Neural cell (in vitro differentiated cells): ENCODE results near the gene EFCAB6. TPM values are rescaled to one million over a fixed set of nuclear protein-coding genes. Genes with fewer than 3 reads are reported as not detected.

Source experiments
- H2AFZ ChIP-seq: fragments of 200-600, 300-800 bp; sonication (generic), shearing (Covaris generic); 2 replicates; pipeline ENCODE4 v1.6.0; 2014; ENCODE audit warnings: low read depth, mild to moderate bottlenecking, antibody characterized with exemption, low read length, moderate library complexity
- H3F3A ChIP-seq: fragments of 200-600 bp; shearing (Covaris generic); 2 replicates; pipeline ENCODE4 v1.6.1; 2016; ENCODE audit warnings: mild to moderate bottlenecking, moderate library complexity, mixed read lengths, antibody characterized with exemption, low read length; ENCODE audit not compliant: insufficient read depth, poor library complexity, severe bottlenecking
- H3K27ac ChIP-seq: fragments of 200-600, 300-800 bp; sonication (generic), shearing (Covaris generic); 2 replicates; pipeline ENCODE4 v1.5.1; 2014; ENCODE audit warnings: mild to moderate bottlenecking, low read length, moderate library complexity
- H3K27me3 ChIP-seq: fragments of 300-800, 200-600 bp; sonication (generic), shearing (Covaris generic); 2 replicates; pipeline ENCODE4 v1.6.0; 2014; ENCODE audit warnings: mild to moderate bottlenecking, low read depth, low read length, moderate library complexity; ENCODE audit not compliant: insufficient read depth
- H3K36me3 ChIP-seq: fragments of 300-800, 200-600 bp; sonication (generic), shearing (Covaris generic); 2 replicates; pipeline ENCODE4 v1.5.1; 2014; ENCODE audit warnings: mild to moderate bottlenecking, antibody characterized with exemption, low read length, moderate library complexity; ENCODE audit not compliant: insufficient read depth
- H3K4me2 ChIP-seq: fragments of 300-800, 200-600 bp; sonication (generic), shearing (Covaris generic); 2 replicates; pipeline ENCODE4 v1.6.0; 2014; ENCODE audit warnings: mild to moderate bottlenecking, low read length
- H3K4me3 ChIP-seq: fragments of 300-800, 200-600 bp; sonication (generic), shearing (Covaris generic); 2 replicates; pipeline ENCODE4 v1.5.1; 2014; ENCODE audit warnings: mild to moderate bottlenecking, low read length, moderate library complexity
- H3K79me2 ChIP-seq: fragments of 200-600 bp; shearing (Covaris generic); replicated peaks from 2 replicates; pipeline ENCODE4 v1.6.0; 2014; ENCODE audit warnings: mild to moderate bottlenecking, low read length, moderate library complexity; ENCODE audit not compliant: insufficient read depth
- H3K9ac ChIP-seq: fragments of 300-800, 200-600 bp; sonication (generic), shearing (Covaris generic); 2 replicates; pipeline ENCODE4 v1.6.1; 2016; ENCODE audit warnings: mild to moderate bottlenecking, low read length, mixed read lengths
- H3K9me2 ChIP-seq: fragments of 200-600 bp; shearing (Covaris generic); 2 replicates; pipeline ENCODE4 v1.6.1; 2016; ENCODE audit warnings: mild to moderate bottlenecking, low read length, mixed read lengths; ENCODE audit not compliant: insufficient read depth
- H3K9me3 ChIP-seq: fragments of 200-600, 300-800 bp; sonication (generic), shearing (Covaris generic); 2 replicates; pipeline ENCODE4 v1.6.1; 2016; ENCODE audit warnings: mild to moderate bottlenecking, mixed run types, low read length, moderate library complexity, mixed read lengths
- H4K20me1 ChIP-seq: fragments of 200-600 bp; shearing (Covaris generic); 2 replicates; pipeline ENCODE4 v1.6.1; 2016; ENCODE audit warnings: mild to moderate bottlenecking, mixed run types; ENCODE audit not compliant: insufficient read depth
- CTCF ChIP-seq: fragments of 450-650 bp; IDR thresholded peaks from 2 replicates; pipeline ENCODE4 v1.5.1; 2014; ENCODE audit warnings: antibody characterized with exemption, mild to moderate bottlenecking, moderate library complexity; ENCODE audit not compliant: poor library complexity, severe bottlenecking
- EP300 ChIP-seq: fragments of 450-650 bp; conservative IDR thresholded peaks from 2 replicates; pipeline ENCODE4 v1.6.1; 2014; ENCODE audit warnings: antibody characterized with exemption, mild to moderate bottlenecking, moderate library complexity; ENCODE audit not compliant: poor library complexity, severe bottlenecking
- EZH2 ChIP-seq: fragments of 200-600, 300-800 bp; shearing (Covaris generic), sonication (generic); IDR thresholded peaks from 2 replicates; pipeline ENCODE4 v1.6.1; 2014; ENCODE audit warnings: antibody characterized with exemption, low read length, borderline replicate concordance, mild to moderate bottlenecking; ENCODE audit not compliant: insufficient read depth, poor library complexity, severe bottlenecking
- MXI1 ChIP-seq: fragments of 450-650 bp; conservative IDR thresholded peaks from 2 replicates; pipeline ENCODE4 v1.6.1; 2014; ENCODE audit warnings: antibody characterized with exemption, mild to moderate bottlenecking; ENCODE audit not compliant: poor library complexity, severe bottlenecking
- POLR2AphosphoS5 ChIP-seq: IDR thresholded peaks from 2 replicates; pipeline ENCODE4 v1.6.1; 2012
- RAD21 ChIP-seq: fragments of 450-650 bp; conservative IDR thresholded peaks from 2 replicates; pipeline ENCODE4 v1.6.1; 2014; ENCODE audit warnings: antibody characterized with exemption, mild to moderate bottlenecking, moderate library complexity
- REST ChIP-seq: IDR thresholded peaks from 2 replicates; pipeline ENCODE4 v1.6.1; 2012; ENCODE audit warnings: borderline replicate concordance
- SMC3 ChIP-seq: fragments of 450-650 bp; conservative IDR thresholded peaks from 2 replicates; pipeline ENCODE4 v1.6.1; 2014; ENCODE audit warnings: antibody characterized with exemption, mild to moderate bottlenecking, moderate library complexity; ENCODE audit not compliant: poor library complexity
- TAF1 ChIP-seq: IDR thresholded peaks from 2 replicates; pipeline ENCODE4 v1.6.1; 2012; ENCODE audit warnings: low read depth
- polyA plus RNA-seq: library from polyadenylated mRNA; depleted of rRNA; stranded (reverse); fragments of >200 nt; gene quantifications from 2 replicates; pipeline ENCODE4 v1.2.3, GENCODE V29; 2014

The EFCAB6 gene
- polyA plus RNA-seq, 1 donor from 2014 or later = 1.4 TPM

- Histone ChIP-seq H3F3A (no peaks in the 10 kb centered on the region), H3K9ac (peak overlapping the region; percentile 72), H2AFZ (no peak overlapping the region), H3K27ac (no peak overlapping the region), H3K27me3 (peaks cover 11% of the 10 kb centered on the region), H3K4me2 (peak overlapping the region; percentile 92), H3K4me3 (peak overlapping the region; percentile 81), H3K79me2 (peaks cover 14% of the 10 kb centered on the region), H4K20me1 (no peaks in the 10 kb centered on the region), H3K36me3 (no peaks in the 10 kb centered on the region), H3K9me3 (no peaks in the 10 kb centered on the region), H3K9me2 (no peaks in the 10 kb centered on the region)
- TF ChIP-seq SMC3 = no peak
- no peak for TF ChIP-seq MXI1
- no peak for TF ChIP-seq TAF1
- no peak for TF ChIP-seq POLR2AphosphoS5
- no peak for TF ChIP-seq RAD21
- no peak for TF ChIP-seq EZH2
- TF ChIP-seq REST = no peak
- TF ChIP-seq CTCF = no peak
Observed at GRCh38 chr22:43860831-43861230, 48.7 kb upstream of the EFCAB6 start.

GRCh38 chr22:43860126-43860525 lies 48.0 kb upstream of the EFCAB6 start:
- Histone ChIP-seq H3K36me3 (no peaks in the 10 kb centered on the region), H3K9me2 (no peaks in the 10 kb centered on the region), H3K27me3 (peaks cover 8% of the 10 kb centered on the region), H3K4me3 (peak overlapping the region; percentile 81), H3K9me3 (no peaks in the 10 kb centered on the region), H3K27ac (no peak overlapping the region), H3F3A (no peaks in the 10 kb centered on the region), H3K9ac (no peak overlapping the region), H3K4me2 (no peak overlapping the region), H4K20me1 (no peaks in the 10 kb centered on the region), H3K79me2 (peaks cover 14% of the 10 kb centered on the region), H2AFZ (no peak overlapping the region)
- TF ChIP-seq CTCF (no peak), POLR2AphosphoS5 (no peak), EZH2 (no peak), TAF1 (no peak), REST (no peak), EP300 (no peak), SMC3 (no peak), RAD21 (no peak), MXI1 (no peak)
